Hematopoietic multipotent progenitor cell (in vitro differentiated cells): ENCODE measurements around the gene PPP2R2B. TPM values are rescaled to one million over a fixed set of nuclear protein-coding genes. Genes with fewer than 3 reads are reported as not detected.

Experiments
- DNase-seq, 3 donors: peaks; one replicate each; pipeline ENCODE4 v3.0.0-alpha.2; 2011 to 2015; ENCODE audit warnings: low read depth in 2 of 3, low spot score in 2 of 3
- total RNA-seq: library from RNA; depleted of rRNA; stranded (reverse); fragments of >200 nt; gene quantifications from one replicate; pipeline ENCODE4 v1.2.3, GENCODE V29; 2012

Gene PPP2R2B
- total RNA-seq, 1 donor, result 1.6 TPM

DNA sequence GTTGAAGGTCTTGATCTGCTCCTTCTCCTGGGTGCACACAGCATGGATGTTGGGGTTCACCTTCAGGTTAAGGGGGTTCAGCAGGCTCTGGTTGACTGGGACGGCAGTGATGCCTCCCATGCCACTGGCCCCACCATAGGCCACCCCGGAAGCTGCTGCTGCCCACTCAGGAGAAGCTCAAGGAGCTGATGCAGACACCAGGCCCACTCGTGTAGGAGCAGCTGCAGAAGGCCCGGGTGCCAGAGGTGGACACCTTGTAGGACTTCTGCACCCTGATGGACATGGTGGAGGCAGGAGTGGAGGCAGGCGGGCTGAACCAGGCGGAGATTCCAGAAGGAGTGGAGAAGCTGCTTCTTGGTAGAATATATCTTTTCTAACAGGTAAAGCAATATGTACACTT, 171.2 kb downstream of the PPP2R2B start:
- DNase-seq, result no peak

GRCh38 chr5:146706321-146706972, 172.1 kb downstream of the PPP2R2B start:
- DNase-seq, result peak in 1 of 3 donors; percentile 11

DNA sequence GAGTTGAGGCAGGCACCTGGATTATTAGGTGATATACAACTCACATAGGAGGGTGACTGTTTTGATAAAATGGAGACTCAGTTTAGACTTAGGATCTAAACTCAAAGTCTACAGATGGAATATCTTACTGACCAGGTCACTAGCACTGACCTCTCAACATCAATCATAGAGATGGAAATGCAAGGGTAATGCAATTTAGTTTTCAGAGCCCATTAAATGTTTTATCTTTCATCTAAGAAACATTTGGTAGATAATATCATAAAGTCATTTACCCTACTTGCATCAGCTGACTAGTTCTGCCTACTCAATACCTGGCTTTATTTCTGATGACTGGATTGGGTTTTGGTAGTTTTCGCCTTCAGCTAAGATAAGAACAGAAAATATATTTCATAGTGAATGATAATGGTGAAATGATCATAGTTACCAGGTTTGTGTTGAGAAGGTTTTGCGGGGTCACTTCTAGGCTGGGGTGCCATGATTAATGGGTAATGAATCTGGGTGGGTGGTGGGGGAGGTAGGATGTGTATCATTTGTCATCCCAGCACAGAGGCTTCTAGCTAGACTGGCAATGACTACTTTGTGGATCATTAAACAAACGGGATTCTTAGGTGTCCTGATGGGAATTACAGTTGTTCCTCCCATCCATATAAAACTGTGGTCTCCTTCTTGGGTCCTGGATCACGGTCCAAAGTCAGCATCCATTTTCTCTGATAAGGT, 173.4 kb downstream of the PPP2R2B start:
- DNase-seq, result no peak

DNA sequence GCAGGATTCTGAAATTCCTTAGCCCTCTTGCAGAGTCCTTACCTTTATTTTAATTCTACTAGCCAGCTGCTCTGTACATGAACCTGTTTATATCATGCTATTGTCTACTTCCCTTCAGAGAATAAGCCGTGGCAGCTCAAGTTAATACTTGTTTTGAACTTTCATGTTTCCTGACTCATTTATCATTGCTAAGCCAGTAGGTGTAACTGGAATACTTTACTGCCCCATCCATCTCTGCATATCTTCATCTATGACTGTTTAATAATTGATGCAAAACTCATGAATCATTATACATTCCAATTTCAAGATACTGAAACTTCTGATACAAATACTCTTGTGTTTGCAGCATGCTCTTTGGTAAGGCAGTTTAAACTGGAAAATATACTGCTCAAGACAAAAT, 174.7 kb downstream of the PPP2R2B start:
- no peak for DNase-seq

DNA sequence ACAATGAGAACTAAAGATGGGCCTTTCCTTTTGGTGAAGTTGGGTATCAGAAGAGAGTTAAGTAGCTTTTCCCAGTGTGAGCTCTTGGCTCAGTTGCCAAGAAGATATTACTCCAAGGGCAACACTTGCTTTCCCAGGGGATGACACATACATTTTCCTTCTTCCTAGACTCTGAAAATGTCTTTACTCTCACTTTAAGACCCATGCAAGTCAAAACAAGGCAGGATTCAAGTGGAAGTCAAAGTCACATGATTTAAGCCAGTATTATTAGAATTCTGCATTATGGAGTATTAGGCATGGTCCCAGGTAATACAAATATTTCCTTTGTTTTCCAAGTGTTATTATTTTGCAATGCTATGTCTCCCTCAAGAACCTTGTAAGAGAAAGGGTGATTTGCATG, 175.1 kb downstream of the PPP2R2B start:
- no peak for DNase-seq

- no peak for DNase-seq
Measured at GRCh38 chr5:146699664-146700418, 178.7 kb downstream of the PPP2R2B start.

DNA sequence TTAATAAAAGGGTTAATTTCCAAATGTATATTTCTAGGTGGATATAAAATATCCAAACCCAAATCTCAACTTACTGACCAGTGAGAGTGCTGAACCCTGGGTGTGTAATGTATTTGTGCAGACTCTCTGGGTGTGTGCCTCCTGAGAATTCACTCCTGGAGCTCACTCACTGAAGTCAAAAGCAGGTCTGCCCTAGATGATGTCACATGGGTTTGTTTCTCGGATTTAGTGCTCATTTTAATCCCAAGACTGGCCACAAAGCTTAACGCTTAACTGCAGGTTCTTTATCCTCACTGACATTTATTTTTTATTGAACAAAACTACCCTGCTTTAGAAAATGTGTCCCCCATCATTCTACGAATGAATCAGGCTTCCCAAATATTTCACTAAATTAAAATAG, 179.4 kb downstream of the PPP2R2B start:
- no peak for DNase-seq

DNA sequence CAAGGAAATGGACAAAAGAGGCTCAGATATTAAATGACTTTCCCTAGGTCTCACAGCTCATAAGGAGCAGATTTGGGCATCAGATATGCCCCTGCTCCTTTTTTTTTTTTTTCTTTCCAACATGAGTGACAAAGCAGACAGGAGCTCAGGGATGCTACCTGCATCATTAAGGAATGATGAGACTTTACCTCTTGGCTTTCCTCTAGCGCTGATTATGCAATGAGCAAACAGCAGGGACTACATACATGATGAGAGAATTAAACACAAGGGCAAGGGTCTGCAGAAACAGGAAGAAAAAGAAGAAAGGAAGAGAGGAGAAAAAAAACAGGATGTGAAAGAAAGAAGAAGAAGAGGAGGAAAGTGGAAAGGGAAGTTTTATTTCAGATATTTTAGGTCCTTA, 179.9 kb downstream of the PPP2R2B start:
- no peak for DNase-seq

- no peak for DNase-seq
Measured at GRCh38 chr5:146697211-146697610, 181.3 kb downstream of the PPP2R2B start.

GRCh38 chr5:146695646-146696045, 182.9 kb downstream of the PPP2R2B start:
- no peak for DNase-seq

DNA sequence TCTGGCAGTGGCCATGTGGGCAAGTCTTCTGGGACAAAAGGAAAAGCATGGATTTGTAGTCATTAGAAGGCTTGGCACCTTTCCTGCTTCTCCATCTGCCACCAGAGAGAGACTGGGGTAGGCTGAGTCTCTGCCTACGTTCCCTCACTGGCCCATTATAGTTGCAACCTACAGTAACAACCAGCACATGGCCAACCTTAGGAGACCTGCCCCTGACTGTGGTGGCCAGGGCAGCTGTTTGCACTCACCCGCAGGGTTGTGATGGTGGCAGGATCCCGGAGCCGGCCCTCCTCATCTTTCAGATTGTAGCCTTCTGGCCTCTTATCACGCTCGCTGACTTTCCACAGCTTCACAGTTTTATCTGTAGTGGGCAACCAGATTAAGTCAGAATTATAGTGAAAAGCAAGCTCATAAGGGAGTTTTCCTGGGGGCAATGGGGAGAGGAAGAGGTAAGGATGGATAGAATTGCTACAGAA, 187.6 kb downstream of the PPP2R2B start:
- no peak for DNase-seq

GRCh38 chr5:146687630-146688029, 190.9 kb downstream of the PPP2R2B start:
- DNase-seq, result no peak

GRCh38 chr5:146683861-146684260, 194.7 kb downstream of the PPP2R2B start:
- DNase-seq, result no peak

DNA sequence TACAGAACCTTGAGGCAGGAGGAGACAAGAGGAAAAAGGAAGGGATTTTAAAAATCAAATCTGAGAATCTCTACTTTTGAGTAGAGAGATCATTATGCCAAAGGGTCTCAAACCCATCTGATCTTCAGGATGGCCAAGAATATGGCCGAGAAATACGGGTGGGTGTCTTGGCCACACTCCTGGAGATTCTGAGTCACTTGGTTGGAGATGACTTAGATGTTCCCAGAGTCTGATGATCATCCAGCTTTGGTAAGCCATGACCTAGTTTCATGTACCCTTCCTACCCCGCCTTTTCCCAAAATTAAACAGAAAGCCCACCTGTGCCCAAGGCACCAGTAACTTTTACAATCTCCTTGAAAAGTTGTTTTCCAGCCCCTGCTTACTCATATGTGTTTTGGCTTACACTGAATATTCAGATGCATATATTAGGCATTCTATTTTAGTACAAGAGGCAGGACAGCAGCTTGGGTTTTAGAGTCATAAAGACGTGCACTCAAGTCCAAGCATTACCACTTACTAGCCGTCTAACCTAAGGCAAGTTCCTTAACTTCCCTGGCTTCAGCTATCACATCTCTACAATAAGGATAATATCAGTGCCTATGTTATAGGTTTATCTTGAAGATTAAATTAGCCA, 195.5 kb downstream of the PPP2R2B start:
- DNase-seq, result no peak

DNA sequence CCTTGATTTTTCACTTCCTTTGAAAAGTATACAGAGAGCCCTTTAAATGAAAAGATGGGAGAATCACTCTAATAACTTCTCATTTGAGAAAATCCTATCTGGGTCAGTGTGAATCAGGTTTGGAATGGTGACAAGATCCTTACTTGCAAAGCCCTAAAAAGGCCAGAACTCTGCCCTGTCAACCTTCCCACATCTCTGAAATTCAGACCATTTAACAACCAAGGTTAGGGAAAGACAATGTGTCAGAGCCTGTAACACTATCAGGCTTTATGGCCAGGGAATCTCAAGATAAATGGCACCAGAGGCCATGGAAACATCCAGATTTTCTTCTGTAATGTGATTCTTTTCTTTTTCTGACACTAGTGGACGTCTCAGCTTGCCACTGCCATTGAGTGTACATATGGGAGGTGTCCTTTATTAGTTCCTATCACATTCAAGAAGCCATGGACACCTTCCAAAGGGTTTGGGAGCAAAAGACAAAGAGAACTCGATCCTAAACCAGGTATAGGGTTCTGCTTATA, 196.9 kb downstream of the PPP2R2B start:
- DNase-seq, result no peak

GRCh38 chr5:146680846-146681584, 197.5 kb downstream of the PPP2R2B start:
- DNase-seq, result no peak

- DNase-seq, result peak in 2 of 3 donors; percentile 5 to 37
Measured at GRCh38 chr5:146675636-146676035, 202.9 kb downstream of the PPP2R2B start.

GRCh38 chr5:146672866-146673265, 205.7 kb downstream of the PPP2R2B start:
- DNase-seq, result no peak

DNA sequence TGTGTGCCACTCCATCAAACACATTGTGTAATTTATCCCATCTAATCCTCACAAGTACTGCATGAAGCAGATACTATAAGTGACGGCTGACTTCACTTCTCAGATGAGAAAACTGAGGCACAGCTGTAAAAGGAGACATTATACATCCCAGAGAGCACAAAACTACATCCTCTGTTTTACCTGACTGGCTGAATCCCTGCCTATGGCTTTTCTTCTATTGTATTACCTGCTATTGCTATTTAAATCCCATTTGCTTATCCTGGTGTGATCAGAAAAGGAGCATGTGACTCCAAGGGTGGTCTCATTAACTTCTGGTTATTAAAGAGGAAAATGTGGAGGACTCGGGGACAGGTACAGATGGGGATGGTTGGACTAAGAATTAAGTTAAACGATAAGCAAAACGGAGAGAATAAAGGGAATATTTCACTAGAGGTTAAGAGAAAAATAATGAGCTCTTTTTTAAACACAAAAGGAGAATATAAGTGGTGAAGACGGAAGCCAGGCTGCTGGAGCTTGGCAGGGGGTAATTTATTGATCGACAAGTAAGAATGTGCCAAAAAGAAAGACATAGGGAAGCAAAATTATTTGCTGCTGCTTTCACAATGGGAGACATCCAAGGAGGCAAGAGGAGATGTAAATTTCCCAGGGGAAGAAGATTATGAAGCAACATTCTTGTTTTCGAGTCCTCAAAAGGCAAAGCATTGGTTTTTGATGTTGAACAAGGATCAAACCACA, 206.8 kb downstream of the PPP2R2B start:
- DNase-seq, result no peak

DNA sequence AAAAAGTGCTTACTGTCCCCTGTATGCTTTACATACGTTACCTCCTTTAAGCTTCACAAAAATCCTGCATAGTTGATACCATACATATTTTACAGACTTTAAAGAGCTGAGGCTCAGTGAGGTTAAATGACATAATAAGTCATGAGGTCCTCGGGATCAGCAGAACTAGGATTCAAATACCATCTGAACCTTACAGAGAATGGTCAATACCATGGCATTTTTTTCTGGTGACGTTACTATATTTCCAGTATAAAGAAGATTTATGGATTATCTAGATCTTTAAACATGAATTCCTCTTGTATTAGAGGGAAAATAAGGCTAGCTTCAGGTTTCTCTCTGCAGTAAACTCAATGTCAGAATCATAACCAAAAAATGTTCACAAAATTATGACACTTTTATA, 208.9 kb downstream of the PPP2R2B start:
- no peak for DNase-seq
